ELF-1 (cell line): Measurements from ENCODE around the gene IFNAR1.
"Not testable (repeated sequence)": the region's sequence is repeated elsewhere in the genome, so short reads cannot be mapped to it uniquely, and the experiment has no call there.

ENCODE experiments used
- DNase-seq: peaks from one replicate; pipeline ENCODE4 v3.0.0-alpha.2; 2016; ENCODE audit warnings: low read depth, low spot score

IFNAR1 gene

DNA sequence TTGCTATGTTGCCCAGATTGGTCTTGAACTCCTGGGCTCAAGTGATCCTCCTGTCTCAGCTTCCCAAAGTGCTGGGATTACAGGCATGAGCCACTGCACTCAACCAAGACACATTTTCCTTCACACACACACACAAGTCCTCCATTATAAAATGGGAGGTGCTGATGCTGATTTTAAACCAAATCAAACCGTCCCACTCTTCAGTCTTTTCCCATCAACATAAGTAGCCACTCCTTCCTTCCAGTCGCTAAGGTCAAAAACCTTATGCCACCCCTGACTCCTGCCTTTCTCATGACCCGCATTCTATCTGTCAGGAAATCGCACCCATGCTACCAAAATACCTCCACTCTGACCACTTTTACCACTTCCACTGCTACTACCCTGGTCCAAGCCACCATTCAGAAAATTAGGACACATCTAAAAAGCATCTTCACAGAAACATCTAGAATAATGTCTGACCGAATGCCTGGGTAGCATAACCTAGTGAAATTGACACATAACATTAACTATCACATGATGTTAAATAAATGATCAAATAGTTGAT lies 50.4 kb downstream of the IFNAR1 start:
- no peak for DNase-seq

DNA sequence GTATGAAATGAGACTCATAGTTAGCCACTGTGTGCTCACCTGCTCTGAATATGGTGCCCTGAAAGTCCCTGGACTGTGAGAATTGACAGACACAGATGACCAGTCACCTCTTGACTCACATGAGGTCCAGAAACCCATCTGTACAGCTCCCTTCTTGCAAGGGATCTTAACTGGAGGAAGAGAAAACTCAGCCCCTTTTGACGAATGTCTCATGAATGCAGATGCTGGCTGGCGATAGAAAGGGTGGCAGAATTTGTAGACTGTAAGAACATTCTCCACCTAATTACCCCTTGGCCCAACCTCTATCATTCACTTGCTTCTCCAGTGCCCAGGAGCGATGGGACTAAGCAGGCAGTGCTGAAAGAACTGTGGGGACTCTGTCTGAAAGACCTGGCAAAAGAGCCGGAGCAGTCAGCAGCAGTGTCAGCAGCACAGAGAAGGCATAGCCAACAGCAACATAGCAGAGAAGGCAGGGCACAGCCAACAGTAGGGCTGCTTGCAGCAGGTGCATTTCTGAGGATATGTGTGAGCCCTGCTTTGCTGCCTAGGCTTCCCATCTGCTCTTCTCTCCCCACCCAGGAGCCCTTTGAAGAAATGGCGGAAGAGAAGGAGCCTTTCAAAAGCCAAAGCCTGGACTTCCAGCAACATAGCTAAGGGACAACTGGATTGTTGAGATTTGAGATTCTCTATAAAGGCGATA lies 52.6 kb downstream of the IFNAR1 start:
- DNase-seq: no peak

DNA sequence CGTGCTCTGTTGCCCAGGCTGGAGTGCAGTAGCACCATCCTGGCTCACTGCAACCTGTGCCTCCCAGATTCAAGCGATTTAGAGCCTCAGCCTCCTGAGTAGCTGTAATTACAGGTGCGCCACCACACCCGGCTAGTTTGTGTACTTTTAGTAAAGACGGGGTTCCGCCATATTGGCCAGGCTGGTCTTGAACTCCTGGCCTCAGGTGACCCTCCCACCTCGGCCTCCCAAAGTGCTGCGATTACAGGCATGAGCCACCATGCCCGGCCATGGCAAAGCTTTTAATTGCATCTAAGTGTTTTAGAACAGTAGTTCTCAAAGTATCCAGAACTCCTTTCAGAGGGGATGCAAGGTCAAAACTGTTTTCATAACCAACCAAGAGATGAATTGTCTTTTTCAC lies 53.3 kb downstream of the IFNAR1 start:
- no peak for DNase-seq

DNA sequence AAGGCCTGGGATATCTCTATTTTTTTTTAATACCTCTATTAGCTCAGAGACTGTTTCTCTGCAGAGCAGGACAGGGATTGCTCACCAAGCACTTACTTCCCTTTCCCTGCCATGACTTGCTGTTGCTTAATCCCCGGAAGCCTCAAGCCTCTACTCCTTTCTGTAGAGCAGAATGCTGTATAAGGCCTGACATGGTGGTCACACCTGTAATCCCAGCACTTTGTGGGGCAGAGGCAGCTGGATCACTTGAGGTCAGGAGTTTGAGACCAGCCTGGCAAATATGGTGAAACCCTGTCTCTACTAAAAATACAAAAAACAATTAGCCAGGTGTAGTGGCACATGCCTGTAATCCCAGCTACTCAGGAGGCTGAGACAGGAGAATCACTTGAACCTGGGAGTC lies 55.2 kb downstream of the IFNAR1 start:
- DNase-seq: not testable (repeated sequence)

GRCh38 chr21:33380483-33380998 lies 55.8 kb downstream of the IFNAR1 start:
- peak; percentile 67 for DNase-seq

DNA sequence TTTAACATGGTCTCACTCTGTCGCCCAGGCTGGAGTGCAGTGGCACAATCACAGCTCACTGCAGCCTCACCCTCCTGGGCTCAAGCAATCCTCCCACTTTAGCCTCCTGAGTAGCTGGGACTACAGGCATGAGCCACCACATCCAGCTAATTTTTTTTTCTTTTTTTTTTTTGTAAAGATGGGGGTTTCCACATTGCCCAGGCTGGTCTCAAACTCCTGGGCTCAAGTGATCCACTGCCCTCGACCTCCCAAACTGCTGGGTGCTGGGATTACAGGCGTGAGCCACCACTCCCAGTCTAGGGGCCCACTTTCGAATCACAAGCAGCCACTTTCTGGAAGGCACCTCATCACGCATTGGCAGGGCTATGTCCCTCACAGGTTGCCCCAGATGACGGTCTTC lies 56.6 kb downstream of the IFNAR1 start:
- not testable (repeated sequence) for DNase-seq

DNA sequence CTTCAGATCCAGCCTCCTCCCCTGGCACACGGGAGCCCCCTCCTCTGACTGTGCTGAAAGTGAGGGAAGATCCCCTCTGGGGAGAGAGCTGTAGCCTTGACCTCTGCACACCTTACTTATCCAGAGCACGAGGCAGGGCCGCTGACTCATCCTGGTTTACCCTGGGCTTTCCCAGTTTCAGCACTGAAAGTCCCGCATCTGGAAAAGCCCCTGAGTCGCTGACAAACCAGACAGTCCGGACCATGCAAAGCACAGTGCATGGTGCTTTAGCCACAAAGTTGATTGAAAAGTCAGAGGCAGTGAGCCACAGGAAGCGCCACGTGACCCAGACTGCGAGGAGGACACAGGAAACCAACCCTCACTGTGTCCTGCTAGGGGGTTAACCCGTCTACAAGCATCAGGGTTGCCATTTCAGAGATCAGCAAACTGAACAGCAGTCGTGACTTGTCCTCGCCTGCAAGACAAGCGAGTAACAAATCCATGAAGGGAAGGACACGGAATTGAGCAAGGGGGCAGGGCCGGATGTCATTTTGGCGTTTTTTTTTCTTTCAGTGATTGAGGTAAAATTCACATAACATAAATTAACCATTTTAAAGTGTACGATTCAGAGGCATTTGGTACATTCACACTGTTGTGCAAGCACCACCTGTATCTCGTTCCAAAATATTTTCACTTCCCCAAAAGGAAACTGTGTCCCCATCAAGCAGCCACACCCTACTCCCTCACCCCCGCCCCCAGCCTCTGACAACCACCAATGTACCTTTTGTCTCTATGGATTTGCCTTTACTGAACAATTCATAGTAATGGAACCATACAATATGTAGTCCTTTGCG lies 58.5 kb downstream of the IFNAR1 start:
- peak; percentile 76 for DNase-seq

DNA sequence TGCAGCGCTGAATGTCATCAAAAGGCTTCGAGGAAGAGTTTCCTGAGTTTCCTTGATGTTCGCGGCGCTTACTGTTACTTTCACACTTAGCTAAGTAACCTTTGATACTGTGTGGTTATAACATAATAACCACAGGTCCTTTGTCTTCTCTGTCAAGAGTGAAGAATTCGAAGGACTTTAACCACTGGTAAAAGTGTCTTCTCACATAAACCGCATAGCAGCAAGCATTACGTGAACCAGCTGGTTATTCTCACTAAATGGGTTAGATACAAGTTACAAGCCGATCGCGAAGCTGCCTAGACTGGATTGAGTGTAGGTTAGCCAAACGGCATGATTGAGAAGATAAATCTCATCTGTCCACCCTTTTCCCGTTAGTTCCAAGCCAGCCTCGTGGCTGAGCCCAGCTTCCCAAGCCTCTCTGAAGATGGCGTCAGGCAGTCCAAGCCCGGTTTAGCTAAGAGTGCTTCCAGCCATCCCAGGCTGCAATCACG lies 60.1 kb downstream of the IFNAR1 start:
- DNase-seq: no peak

GRCh38 chr21:33386222-33386784 lies 61.5 kb downstream of the IFNAR1 start:
- peak; percentile 36 for DNase-seq

- DNase-seq: no peak
These were observed 62.5 kb downstream of the IFNAR1 start for GRCh38 chr21:33387294-33387693.

DNA sequence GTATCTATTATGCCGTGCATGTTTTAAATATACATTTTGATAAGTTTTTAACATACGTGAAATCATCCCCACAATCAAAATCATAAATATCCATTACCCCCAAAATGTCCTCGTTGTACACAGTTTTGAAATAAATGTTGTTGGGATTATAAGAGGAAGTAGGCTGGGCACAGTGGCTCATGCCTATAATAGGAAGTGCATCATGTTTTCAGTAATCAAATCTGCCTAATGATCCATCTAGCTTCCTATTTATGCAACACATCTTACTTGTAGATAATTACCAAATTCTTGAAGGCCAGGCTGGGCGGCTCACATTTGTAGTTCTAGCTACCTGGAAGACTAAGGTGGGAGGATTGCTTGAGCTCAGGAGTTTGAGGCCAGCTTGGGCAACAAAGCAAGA lies 63.4 kb downstream of the IFNAR1 start:
- DNase-seq: no peak

- DNase-seq: no peak
These were observed 65.7 kb downstream of the IFNAR1 start for GRCh38 chr21:33390479-33390878.

DNA sequence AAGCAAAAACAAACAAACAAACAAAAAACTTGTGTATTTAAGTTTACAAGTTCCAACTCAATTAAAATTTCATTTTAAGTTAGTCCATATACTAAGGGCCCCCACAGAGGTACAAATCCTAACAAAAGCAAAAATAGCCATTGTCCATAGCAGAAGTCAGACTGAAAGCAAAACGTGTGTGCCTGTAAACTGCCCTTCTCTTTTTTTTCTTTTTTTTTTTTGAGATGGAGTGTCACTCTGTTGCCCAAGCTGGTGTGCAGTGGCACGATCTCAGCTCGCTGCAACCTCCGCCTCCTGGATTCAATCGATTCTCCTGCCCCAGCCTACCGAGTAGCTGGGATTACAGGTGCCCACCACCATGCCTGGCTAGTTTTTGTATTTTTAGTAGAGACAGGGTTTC lies 66.9 kb downstream of the IFNAR1 start:
- no peak for DNase-seq

- DNase-seq: no peak
These were observed 67.7 kb downstream of the IFNAR1 start for GRCh38 chr21:33392284-33392985.

GRCh38 chr21:33393348-33393747 lies 68.6 kb downstream of the IFNAR1 start:
- DNase-seq: no peak

GRCh38 chr21:33394260-33394659 lies 69.5 kb downstream of the IFNAR1 start:
- no peak for DNase-seq

DNA sequence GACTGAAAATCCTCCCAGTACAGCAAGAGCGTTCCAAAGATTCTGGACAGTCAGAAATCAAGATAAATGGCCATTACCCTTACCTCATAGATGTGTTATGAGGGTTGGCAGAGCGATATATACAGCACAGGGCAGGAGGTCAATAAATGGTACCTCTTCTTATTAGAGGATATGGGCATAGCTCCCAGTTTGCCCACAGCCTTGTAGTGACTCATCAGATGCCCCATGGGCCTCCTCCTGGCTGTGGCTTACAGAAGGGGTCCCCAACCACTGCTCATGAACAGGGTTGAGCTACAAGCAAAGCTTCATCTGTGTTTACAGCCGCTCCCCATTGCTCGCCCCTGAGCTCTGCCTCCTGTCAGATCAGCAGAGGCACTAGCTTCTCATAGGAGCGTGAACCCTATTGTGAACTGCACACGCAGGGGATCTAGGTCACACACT lies 71.1 kb downstream of the IFNAR1 start:
- no peak for DNase-seq

GRCh38 chr21:33396436-33396835 lies 71.7 kb downstream of the IFNAR1 start:
- no peak for DNase-seq

DNA sequence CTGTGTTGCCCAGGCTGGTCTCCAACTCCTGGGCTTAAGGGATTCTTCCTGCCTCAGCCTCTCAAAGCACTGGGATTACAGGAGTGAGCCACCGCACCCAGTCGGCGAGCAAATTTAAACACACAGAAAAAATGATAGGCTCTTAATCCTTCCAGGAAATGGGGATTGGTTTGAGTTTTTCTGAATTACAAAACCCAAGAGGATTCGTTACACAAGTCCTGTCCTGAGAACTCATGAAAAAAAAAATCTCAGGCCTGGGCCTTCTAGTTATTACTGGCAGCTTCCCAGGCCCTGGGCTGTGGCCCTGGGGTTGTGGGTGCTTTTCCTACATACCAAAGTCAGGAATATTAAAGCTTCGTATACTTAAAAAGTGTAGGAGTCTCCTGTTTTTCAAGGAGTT lies 72.2 kb downstream of the IFNAR1 start:
- DNase-seq: peak; percentile 27

DNA sequence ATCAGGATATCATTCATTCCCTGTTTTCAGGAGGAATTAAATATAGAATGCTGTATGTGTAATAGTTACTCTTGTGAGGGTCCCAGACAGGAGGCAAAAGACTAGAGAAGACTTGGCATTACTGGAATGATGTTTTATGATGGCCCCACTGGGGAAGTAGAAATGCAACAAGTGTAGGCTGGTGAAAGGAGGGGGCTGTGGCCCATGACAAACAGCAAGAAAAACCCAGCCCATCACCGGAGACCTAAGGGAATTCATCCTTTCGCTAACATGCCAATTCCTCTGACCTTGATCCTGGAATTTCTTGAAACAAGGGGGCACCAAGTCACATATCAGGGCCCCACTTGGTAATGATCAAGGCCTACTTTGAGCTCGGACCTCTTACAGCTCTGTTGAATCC lies 72.9 kb downstream of the IFNAR1 start:
- DNase-seq: no peak

DNA sequence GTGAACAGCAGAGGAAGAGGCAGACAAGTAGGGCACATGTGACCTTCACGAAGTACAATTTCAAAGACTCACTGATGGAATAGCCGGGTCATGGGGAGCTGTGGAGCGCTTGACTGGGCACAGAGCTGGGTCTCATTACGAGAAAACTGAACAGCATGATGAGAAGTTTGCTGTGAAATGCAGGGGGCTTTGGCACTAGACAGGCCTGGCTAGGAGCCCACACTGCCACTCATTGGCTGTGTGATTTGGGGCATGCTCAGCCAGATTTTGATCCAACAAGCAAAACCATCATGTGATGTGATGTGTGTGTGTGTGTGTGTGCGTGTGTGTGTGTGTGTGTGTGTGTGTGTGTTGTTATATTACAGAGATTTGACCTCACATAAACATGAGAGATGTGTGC lies 73.6 kb downstream of the IFNAR1 start:
- no peak for DNase-seq
